GM12872 (cell line): Measurements from ENCODE around the gene TBCC.

Source experiments
- CTCF ChIP-seq: IDR thresholded peaks from 3 replicates; pipeline ENCODE4 v1.5.1; 2011; ENCODE audit warnings: low read depth, mild to moderate bottlenecking, low read length, moderate library complexity; ENCODE audit not compliant: insufficient read depth

TBCC gene

GRCh38 chr6:42726026-42726425 lies 19.9 kb downstream of the TBCC start:
- TF ChIP-seq CTCF, result no peak

DNA sequence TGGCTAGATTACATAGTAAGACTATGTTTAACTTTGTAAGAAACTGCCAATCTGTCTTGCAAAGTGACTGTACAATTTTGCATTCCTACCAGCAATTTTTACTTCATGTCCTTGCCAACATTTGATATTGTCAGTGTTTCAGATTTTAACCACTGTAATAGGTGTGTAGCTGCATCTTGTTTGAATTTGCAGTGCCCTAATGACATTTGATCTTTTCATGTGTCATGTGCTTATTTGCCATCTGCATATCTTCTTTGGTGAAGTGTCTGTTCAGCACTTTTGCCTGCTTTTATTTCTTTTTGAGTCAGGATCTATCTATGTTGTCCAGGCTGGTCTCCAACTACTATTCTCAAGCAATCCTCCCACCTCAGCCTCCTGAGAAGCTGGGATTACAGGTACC lies 21.1 kb downstream of the TBCC start:
- no peak for TF ChIP-seq CTCF

- TF ChIP-seq CTCF, result no peak
These were observed 23.4 kb downstream of the TBCC start, which contains the start of gene PRPH2 for GRCh38 chr6:42722497-42722896. TSS of gene PRPH2 (minus strand) at chr6:42722597. CDS start at chr6:42722334, 263 bp downstream.

GRCh38 chr6:42720739-42721138 lies 25.2 kb downstream of the TBCC start:
- no peak for TF ChIP-seq CTCF

- no peak for TF ChIP-seq CTCF
These were observed 30.0 kb downstream of the TBCC start for GRCh38 chr6:42715871-42716270.

DNA sequence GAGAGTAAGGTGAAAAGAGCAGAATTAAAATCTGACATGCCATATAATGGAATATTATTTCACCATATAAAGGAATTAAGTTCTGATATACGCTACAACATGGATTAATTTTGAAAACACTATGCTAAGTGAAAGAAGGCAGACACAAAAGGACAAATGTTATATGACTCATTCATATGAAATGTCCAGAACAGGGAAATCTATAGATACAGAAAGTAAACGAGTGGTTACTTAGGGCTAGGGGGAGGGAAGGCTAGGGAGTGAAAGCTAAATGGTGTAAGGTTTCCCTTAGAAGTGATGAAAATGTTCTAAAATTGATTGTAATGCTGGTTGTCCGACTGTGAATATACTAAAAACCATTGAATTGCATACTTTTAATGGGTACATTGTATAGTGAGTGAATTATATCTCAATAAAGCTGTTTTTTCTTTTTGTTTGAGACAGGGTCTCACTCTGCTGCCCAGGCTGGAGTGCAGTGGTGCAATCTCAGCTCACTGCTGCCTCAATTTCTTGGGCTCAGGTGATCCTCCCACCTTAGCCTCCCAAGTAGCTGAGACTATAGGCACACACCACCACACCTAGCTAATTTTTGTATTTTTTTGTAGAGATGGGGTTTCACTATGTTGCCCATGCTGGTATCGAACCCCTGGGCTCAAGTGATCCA lies 31.7 kb downstream of the TBCC start:
- no peak for TF ChIP-seq CTCF

GRCh38 chr6:42711930-42712329 lies 34.0 kb downstream of the TBCC start:
- TF ChIP-seq CTCF, result no peak
